ENCODE measurements around the gene PLA2R1. TPM values are rescaled to one million over a fixed set of nuclear protein-coding genes. Genes with fewer than 3 reads are reported as not detected.

PLA2R1 gene
- total RNA-seq, 1 experiment from 2014 or later, result 3.4 TPM

GRCh38 chr2:159933727-159934049 lies 128.7 kb downstream of the PLA2R1 start:
- H3K36me3 ChIP-seq (ENCODE audit: low read depth, low read length), result no peaks in the 10 kb centered on the region
- H4K20me1 ChIP-seq (ENCODE audit: low read length), result no peaks in the 10 kb centered on the region
- no peak overlapping the region for H3K9ac ChIP-seq (ENCODE audit: low read length)
- ChIA-PET CTCF (no interaction called here), POLR2A (ENCODE audit: unreplicated experiment) (no interaction called here)
- ATAC-seq (no peak), DNase-seq (no peak)
- no peak for TF ChIP-seq EZH2phosphoT487 (IDR thresholded peaks at IDR 0.05; ENCODE audit: borderline replicate concordance, low read length)
- no peak for TF ChIP-seq EZH2 (IDR thresholded peaks at IDR 0.05; ENCODE audit: low read length, unreplicated experiment)
- TF ChIP-seq, protein P1, sequence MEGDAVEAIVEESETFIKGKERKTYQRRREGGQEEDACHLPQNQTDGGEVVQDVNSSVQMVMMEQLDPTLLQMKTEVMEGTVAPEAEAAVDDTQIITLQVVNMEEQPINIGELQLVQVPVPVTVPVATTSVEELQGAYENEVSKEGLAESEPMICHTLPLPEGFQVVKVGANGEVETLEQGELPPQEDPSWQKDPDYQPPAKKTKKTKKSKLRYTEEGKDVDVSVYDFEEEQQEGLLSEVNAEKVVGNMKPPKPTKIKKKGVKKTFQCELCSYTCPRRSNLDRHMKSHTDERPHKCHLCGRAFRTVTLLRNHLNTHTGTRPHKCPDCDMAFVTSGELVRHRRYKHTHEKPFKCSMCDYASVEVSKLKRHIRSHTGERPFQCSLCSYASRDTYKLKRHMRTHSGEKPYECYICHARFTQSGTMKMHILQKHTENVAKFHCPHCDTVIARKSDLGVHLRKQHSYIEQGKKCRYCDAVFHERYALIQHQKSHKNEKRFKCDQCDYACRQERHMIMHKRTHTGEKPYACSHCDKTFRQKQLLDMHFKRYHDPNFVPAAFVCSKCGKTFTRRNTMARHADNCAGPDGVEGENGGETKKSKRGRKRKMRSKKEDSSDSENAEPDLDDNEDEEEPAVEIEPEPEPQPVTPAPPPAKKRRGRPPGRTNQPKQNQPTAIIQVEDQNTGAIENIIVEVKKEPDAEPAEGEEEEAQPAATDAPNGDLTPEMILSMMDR (conservative IDR thresholded peaks at IDR 0.05; ENCODE audit: low read depth, low read length), result no peak
- BruUV-seq (replicated peaks), result no TSS peak
- no peak overlapping the region for H3K4me3 ChIP-seq (ENCODE audit: low read length)
- no peaks in the 10 kb centered on the region for H3K79me2 ChIP-seq (ENCODE audit: low read length)
- H3K9me3 ChIP-seq (ENCODE audit: low read length), result no peaks in the 10 kb centered on the region
- H3K9me2 ChIP-seq (replicated peaks; ENCODE audit: low read length), result no peaks in the 10 kb centered on the region
- no peaks in the 10 kb centered on the region for H3K27me3 ChIP-seq (ENCODE audit: low read length)
- H3K4me2 ChIP-seq (ENCODE audit: low read length), result no peak overlapping the region
- no peaks in the 10 kb centered on the region for H3K4me1 ChIP-seq (ENCODE audit: insufficient read depth, low read length)
- intact Hi-C loops (cut with micrococcal nuclease), result no loop called here
- no peak overlapping the region for H2AFZ ChIP-seq (ENCODE audit: low read length)
- H3F3A ChIP-seq (ENCODE audit: low read length, unreplicated experiment), result no peaks in the 10 kb centered on the region
- H3K27ac ChIP-seq (ENCODE audit: low read length), result no peak overlapping the region

DNA sequence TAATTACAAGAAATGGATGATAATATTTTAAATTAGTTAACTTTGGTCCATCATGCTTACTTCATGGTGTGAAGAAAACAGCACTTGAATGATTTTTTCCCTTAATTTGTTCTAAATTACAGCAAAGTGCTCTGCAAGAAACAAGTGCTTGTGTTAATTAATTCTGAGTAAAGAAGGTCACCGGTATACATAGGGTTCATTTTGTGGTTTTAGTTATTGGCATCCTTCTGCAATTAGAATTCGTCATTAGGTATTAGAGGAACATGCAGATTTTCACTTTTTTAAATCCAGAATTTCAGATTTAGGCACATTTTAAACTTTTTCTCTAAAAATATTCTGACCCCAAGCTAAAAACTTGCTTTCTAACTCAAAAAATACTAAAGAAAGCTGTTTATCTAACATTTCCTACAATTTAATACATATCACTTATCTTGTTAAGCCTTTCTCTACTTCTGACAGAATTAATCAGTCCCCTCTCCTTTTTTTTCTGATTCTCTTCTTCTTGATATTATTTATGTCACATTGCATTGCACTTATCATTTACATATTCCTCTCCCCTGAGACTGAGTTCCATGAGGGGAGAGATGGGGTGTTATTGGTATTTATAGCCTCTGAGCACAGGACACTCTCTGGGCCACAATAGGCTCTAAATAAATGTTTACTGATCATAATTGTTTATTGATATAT lies 129.2 kb downstream of the PLA2R1 start:
- no TSS peak for BruUV-seq (replicated peaks)

GRCh38 chr2:159926695-159927094 lies 135.7 kb downstream of the PLA2R1 start:
- no peak overlapping the region for H3K4me2 ChIP-seq (ENCODE audit: low read length)
- H3F3A ChIP-seq (ENCODE audit: low read length, unreplicated experiment), result no peaks in the 10 kb centered on the region
- no peak overlapping the region for H3K4me3 ChIP-seq (ENCODE audit: low read length)
- H3K27ac ChIP-seq (ENCODE audit: low read length), result no peak overlapping the region
- no peak for DNase-seq
- intact Hi-C loops (cut with micrococcal nuclease), result no loop called here
- CTCF ChIA-PET, result no interaction called here
- no peaks in the 10 kb centered on the region for H3K36me3 ChIP-seq (ENCODE audit: low read depth, low read length)
- no TSS peak for BruUV-seq (replicated peaks)
- ATAC-seq, result no peak
- POLR2A ChIA-PET (ENCODE audit: unreplicated experiment), result no interaction called here
- no peaks in the 10 kb centered on the region for H3K4me1 ChIP-seq (ENCODE audit: insufficient read depth, low read length)
- no peaks in the 10 kb centered on the region for H3K27me3 ChIP-seq (ENCODE audit: low read length)
- H3K79me2 ChIP-seq (ENCODE audit: low read length), result no peaks in the 10 kb centered on the region
- TF ChIP-seq, protein P1 (conservative IDR thresholded peaks at IDR 0.05; ENCODE audit: low read depth, low read length), result no peak
- TF ChIP-seq EZH2phosphoT487 (IDR thresholded peaks at IDR 0.05; ENCODE audit: borderline replicate concordance, low read length), result no peak
- TF ChIP-seq EZH2 (IDR thresholded peaks at IDR 0.05; ENCODE audit: low read length, unreplicated experiment), result no peak
- no peak overlapping the region for H3K9ac ChIP-seq (ENCODE audit: low read length)
- no peaks in the 10 kb centered on the region for H4K20me1 ChIP-seq (ENCODE audit: low read length)
- H3K9me3 ChIP-seq (ENCODE audit: low read length), result no peaks in the 10 kb centered on the region
- H2AFZ ChIP-seq (ENCODE audit: low read length), result no peak overlapping the region
- no peaks in the 10 kb centered on the region for H3K9me2 ChIP-seq (replicated peaks; ENCODE audit: low read length)

More for the DNA sequence above, 129.2 kb downstream of the PLA2R1 start:
- Histone ChIP-seq H4K20me1 (ENCODE audit: low read length) (no peaks in the 10 kb centered on the region), H2AFZ (ENCODE audit: low read length) (no peak overlapping the region), H3K9ac (ENCODE audit: low read length) (no peak overlapping the region), H3K4me1 (ENCODE audit: insufficient read depth, low read length) (no peaks in the 10 kb centered on the region), H3K9me3 (ENCODE audit: low read length) (no peaks in the 10 kb centered on the region), H3K27me3 (ENCODE audit: low read length) (no peaks in the 10 kb centered on the region), H3K4me3 (ENCODE audit: low read length) (no peak overlapping the region), H3K79me2 (ENCODE audit: low read length) (no peaks in the 10 kb centered on the region), H3K27ac (ENCODE audit: low read length) (no peak overlapping the region), H3F3A (ENCODE audit: low read length, unreplicated experiment) (no peaks in the 10 kb centered on the region), H3K4me2 (ENCODE audit: low read length) (no peak overlapping the region), H3K9me2 (replicated peaks; ENCODE audit: low read length) (no peaks in the 10 kb centered on the region), H3K36me3 (ENCODE audit: low read depth, low read length) (no peaks in the 10 kb centered on the region)
- POLR2A ChIA-PET (ENCODE audit: unreplicated experiment), result no interaction called here
- DNase-seq (no peak), ATAC-seq (no peak)
- intact Hi-C loops (cut with micrococcal nuclease), result no loop called here
- CTCF ChIA-PET, result no interaction called here
- TF ChIP-seq, protein P1 (conservative IDR thresholded peaks at IDR 0.05; ENCODE audit: low read depth, low read length), result no peak
- TF ChIP-seq EZH2 (IDR thresholded peaks at IDR 0.05; ENCODE audit: low read length, unreplicated experiment) (no peak), EZH2phosphoT487 (IDR thresholded peaks at IDR 0.05; ENCODE audit: borderline replicate concordance, low read length) (no peak)

Measured in PC-3 (cell line).